Measurements from ENCODE around the gene MAPK8IP2.

- TF ChIP-seq CTCF (IDR thresholded peaks at IDR 0.05; ENCODE audit: insufficient read depth, low read length, poor library complexity, severe bottlenecking) (no peak), EZH2phosphoT487 (conservative IDR thresholded peaks at IDR 0.05; ENCODE audit: low read length) (no peak)
Measured at GRCh38 chr22:50585781-50586180, 14.8 kb upstream of the MAPK8IP2 start.
